Stomach (tissue), 4 donors: ENCODE results near the gene SP140.

Source experiments
- POLR2A ChIP-seq, 4 donors: fragments of 450-650 bp; IDR thresholded peaks; one replicate each; pipeline ENCODE4 v1.6.1; 2016; ENCODE audit warnings: antibody characterized with exemption in 4 of 4, control low read depth in 2 of 4, mild to moderate bottlenecking in 1 of 4, moderate library complexity in 1 of 4
- TF ChIP-seq, protein P1 (sequence below), 7 experiments: fragments of 450-650 bp in 4 of 7; fragments of 200-600 bp in 3 of 7; sonication (generic) in 3 of 7; IDR thresholded peaks; one replicate each; pipeline ENCODE4 v1.5.1; 2016 to 2019; ENCODE audit warnings: antibody characterized with exemption in 7 of 7, control low read depth in 2 of 7, mild to moderate bottlenecking in 1 of 7

DNA sequence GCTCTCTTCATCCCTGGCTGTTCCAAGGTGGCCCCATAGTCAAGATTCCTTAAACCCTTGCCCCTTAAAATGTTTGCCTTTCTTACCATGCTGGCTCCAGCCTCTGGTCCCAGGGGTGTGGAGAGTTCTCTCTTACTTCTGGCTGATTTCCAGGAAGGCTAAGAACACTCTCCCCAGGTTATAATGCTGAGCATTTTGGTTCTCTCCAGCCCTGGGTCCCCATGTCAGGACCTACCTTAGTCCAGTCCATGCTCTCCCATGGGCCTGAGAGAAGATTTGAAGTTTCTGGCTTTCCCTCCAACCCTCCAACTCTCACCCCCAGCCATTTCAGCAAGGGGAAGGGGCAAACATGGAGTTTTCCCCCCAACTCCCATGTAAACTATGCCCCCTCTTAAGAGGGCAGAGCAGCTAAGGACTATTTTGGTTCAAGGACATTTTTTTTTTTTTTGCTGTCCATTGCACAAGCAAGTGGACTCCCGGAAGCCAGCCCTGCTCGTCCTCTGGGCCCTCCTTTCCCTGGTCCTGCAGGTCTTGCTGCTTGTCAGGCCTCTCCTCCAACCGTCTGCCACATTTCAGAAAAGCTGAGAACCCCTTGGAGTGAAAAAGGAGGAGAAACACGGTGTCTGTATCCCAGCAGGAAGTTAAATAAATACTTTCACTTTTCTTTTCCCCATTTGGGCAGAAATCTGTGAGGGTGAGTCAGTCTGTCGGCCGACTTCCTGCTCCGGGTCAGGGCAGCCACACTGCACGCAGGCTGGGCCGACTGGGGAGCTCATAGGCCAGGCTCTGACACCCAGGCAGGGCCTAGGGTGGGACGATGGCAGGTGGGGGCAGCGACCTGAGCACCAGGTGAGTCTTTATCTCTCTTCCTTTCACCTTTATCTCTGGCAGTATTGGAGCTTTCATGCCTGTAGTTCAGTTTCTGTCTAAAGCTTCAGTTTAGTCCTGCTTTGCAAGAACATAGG is 101.2 kb downstream of the SP140 start, which contains the start of gene SP140L:
- TF ChIP-seq, protein P1, sequence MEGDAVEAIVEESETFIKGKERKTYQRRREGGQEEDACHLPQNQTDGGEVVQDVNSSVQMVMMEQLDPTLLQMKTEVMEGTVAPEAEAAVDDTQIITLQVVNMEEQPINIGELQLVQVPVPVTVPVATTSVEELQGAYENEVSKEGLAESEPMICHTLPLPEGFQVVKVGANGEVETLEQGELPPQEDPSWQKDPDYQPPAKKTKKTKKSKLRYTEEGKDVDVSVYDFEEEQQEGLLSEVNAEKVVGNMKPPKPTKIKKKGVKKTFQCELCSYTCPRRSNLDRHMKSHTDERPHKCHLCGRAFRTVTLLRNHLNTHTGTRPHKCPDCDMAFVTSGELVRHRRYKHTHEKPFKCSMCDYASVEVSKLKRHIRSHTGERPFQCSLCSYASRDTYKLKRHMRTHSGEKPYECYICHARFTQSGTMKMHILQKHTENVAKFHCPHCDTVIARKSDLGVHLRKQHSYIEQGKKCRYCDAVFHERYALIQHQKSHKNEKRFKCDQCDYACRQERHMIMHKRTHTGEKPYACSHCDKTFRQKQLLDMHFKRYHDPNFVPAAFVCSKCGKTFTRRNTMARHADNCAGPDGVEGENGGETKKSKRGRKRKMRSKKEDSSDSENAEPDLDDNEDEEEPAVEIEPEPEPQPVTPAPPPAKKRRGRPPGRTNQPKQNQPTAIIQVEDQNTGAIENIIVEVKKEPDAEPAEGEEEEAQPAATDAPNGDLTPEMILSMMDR (IDR thresholded peaks at IDR 0.05): no peak
- TF ChIP-seq POLR2A (IDR thresholded peaks at IDR 0.05): no peak
